Measurements from ENCODE around the gene ZXDA. TPM values are rescaled to one million over a fixed set of nuclear protein-coding genes. Genes with fewer than 3 reads are reported as not detected.

ZXDA gene
- total RNA-seq, 1 experiment from 2014 or later = 3.7 TPM

DNA sequence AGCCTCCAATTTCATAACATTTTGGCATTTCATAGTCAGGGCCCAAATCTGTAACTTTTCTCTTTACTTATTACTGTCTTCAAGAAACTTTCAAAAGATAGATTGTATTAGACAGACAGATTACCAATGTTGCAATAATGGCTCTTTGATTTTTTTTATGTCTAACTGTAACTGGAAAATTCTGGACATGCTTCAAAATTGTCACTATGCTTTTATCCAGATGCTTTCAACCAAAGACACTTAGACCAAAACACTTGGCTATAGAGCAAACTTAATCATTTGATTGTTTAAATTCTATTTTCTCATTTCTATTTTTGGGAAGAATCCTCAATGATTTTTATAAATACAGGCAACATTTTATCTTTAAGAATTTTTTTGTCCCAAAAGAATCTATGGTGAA, 10.4 kb downstream of the ZXDA start:
- in situ Hi-C loops (cut with HindIII; ENCODE audit: low sequenced_read_pairs) = no loop called here
- no peak for DNase-seq (ENCODE audit: low spot score)

DNA sequence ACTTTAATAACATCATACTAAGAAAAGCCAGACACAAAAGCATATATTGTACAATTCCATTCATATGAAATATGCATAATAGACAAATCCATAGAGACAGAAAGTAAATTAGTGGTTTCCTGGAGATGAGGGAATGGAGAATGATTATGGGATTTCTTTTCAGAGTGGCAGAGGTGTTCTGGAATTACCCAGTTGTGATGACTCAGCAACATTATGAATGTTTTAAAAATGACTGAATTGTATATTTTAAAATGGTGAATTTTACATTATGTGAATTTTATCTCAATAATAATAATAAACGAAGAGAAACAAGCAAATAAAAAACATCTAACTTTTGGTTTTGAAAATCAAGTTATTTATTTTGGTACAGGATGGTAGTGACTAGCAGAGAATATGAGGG, 11.2 kb downstream of the ZXDA start:
- in situ Hi-C loops (cut with HindIII; ENCODE audit: low sequenced_read_pairs) = no loop called here

DNA sequence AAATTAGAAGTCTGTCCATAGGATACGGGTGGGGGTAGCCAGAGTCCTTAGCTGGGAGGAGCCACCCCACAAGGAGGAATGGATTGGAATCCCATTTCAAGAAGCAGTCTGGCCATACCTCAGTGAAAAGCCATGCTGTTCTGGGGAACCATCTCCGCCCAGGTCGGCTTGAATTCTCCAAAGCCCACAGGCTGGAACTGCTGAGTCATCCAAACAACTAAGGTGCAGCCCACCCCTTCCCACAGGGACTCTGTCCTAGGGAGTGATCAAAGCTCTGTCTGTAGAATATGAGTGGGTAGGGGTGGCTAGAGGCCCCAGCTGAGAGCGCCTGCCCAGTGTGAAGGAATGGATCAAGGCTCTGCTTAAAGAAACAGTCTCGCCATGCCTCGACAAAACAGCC, 38.8 kb downstream of the ZXDA start:
- in situ Hi-C loops (cut with HindIII; ENCODE audit: low sequenced_read_pairs) = no loop called here
- DNase-seq (ENCODE audit: low spot score) = no peak

More for the DNA sequence above, 11.2 kb downstream of the ZXDA start:
- no peak for DNase-seq (ENCODE audit: low spot score)

Other genes starting within 250 kb of the ZXDA start
- not detected in 2 replicates for gene NLRP2B, start 230.2 kb downstream of the ZXDA start, total RNA-seq (2014; rRNA removed; shearing (Covaris generic))